MM.1S (cell line): Measurements from ENCODE around the gene TSSC4.
A peak's percentile ranks its signal among the peaks of the same experiment; 100 is the strongest.

Experiments used
- DNase-seq: peaks from one replicate; pipeline ENCODE4 v3.0.0-alpha.2; 2015
- H2AFZ ChIP-seq: fragments of 300-600 bp; sonication (generic); 2 replicates; pipeline ENCODE4 v1.6.0; 2016; ENCODE audit warnings: antibody characterized with exemption, low read length
- H3F3A ChIP-seq: fragments of 300-600 bp; sonication (generic); 2 replicates; pipeline ENCODE4 v1.6.1; 2016; ENCODE audit warnings: mild to moderate bottlenecking, antibody characterized with exemption, low read length, moderate library complexity, mixed read lengths; ENCODE audit not compliant: insufficient read depth
- H3K27ac ChIP-seq: fragments of 300-600 bp; sonication (generic); 2 replicates; pipeline ENCODE4 v1.5.1; 2016; ENCODE audit warnings: mild to moderate bottlenecking, low read length
- H3K27me3 ChIP-seq: fragments of 300-600 bp; sonication (generic); replicated peaks from 2 replicates; pipeline ENCODE4 v1.6.0; 2016; ENCODE audit warnings: low read length; ENCODE audit not compliant: insufficient read depth
- H3K36me3 ChIP-seq: fragments of 300-600 bp; sonication (generic); replicated peaks from 2 replicates; pipeline ENCODE4 v1.6.1; 2016; ENCODE audit warnings: mild to moderate bottlenecking, low read length, mixed read lengths; ENCODE audit not compliant: insufficient read depth
- H3K4me1 ChIP-seq: fragments of 300-600 bp; sonication (generic); 2 replicates; pipeline ENCODE4 v1.6.1; 2016; ENCODE audit warnings: low read length, mixed read lengths
- H3K4me2 ChIP-seq: fragments of 300-600 bp; sonication (generic); 2 replicates; pipeline ENCODE4 v1.6.0; 2016; ENCODE audit warnings: low read depth, low read length
- H3K4me3 ChIP-seq: fragments of 300-600 bp; sonication (generic); 2 replicates; pipeline ENCODE4 v1.5.1; 2016; ENCODE audit warnings: low read length, mixed read lengths
- H3K79me2 ChIP-seq: fragments of 300-600 bp; sonication (generic); 2 replicates; pipeline ENCODE4 v1.6.1; 2016; ENCODE audit warnings: mixed run types, low read length, mixed read lengths
- H3K9ac ChIP-seq: fragments of 300-600 bp; sonication (generic); 2 replicates; pipeline ENCODE4 v1.6.1; 2016; ENCODE audit warnings: low read length, mixed read lengths
- H3K9me2 ChIP-seq: fragments of 300-600 bp; sonication (generic); replicated peaks from 2 replicates; pipeline ENCODE4 v1.6.1; 2016; ENCODE audit warnings: mild to moderate bottlenecking, low read length, mixed read lengths; ENCODE audit not compliant: insufficient read depth
- H3K9me3 ChIP-seq: fragments of 300-600 bp; sonication (generic); replicated peaks from 2 replicates; pipeline ENCODE4 v1.6.1; 2016; ENCODE audit warnings: mild to moderate bottlenecking, low read length, mixed read lengths; ENCODE audit not compliant: insufficient read depth
- H4K20me1 ChIP-seq: fragments of 300-600 bp; sonication (generic); 2 replicates; pipeline ENCODE4 v1.6.1; 2016; ENCODE audit warnings: mild to moderate bottlenecking, low read length, moderate library complexity, mixed read lengths; ENCODE audit not compliant: insufficient read depth
- EZH2 ChIP-seq: fragments of 300-600 bp; sonication (generic); optimal IDR thresholded peaks from 2 replicates; pipeline ENCODE3; 2017; ENCODE audit warnings: low read depth, mild to moderate bottlenecking, antibody characterized with exemption, low read length, mixed read lengths
- EZH2phosphoT487 ChIP-seq: fragments of 300-600 bp; sonication (generic); IDR thresholded peaks from 2 replicates; pipeline ENCODE4 v1.6.1; 2018; ENCODE audit warnings: antibody characterized with exemption, low read length
- TF ChIP-seq, protein P1 (sequence below): fragments of 300-600 bp; sonication (generic); IDR thresholded peaks from 2 replicates; pipeline ENCODE4 v1.5.1; 2016; ENCODE audit warnings: antibody characterized with exemption, low read length, mixed read lengths

The TSSC4 gene

DNA sequence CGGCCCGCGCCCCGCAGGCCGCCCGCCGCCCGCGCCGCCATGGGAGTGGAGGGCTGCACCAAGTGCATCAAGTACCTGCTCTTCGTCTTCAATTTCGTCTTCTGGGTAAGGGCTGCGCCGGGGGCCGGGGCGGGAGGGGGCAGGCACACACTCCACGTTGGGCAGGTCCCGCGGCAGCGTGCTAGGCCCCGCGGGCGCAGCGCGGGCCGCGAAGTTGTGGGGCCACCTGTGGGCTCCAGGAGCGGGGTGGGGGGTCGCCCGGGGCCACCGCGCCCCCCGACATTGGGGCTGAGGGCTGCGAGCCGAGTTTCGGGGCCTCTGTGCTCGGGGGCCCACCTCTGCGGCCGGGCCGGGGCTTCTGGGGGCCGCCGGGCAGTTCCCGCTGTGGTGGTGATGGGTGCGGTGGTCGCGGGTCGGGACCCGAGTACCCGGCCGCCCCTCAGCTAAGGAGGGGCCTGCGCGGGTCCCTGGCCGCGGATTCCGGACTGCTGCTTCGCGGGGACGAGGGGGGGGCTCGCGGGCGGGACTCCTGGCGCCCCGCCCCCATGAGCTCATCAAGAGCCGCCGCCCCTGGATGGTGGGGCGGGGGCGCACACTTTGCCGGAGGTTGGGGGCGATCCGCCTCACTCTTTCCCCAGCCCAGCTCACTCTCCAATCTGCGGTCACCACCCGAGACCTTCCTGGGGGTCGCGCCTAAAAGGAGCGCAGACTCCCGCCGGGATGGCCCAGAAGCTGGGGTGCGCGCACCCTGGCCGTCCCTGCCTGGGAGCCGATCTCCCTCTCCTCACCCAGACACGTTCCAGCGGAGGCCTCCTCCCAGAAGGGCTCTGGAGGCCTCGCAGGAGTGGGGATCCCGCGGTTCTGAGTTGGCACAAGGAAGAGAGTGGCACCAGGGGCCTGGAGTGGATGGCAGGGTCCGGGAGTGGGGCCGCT, 22.8 kb upstream of the TSSC4 start:
- DNase-seq = no peak
- no peak overlapping the region for H2AFZ ChIP-seq
- TF ChIP-seq EZH2 (peak; percentile 78), EZH2phosphoT487 (no peak)
- H3K27ac ChIP-seq = no peak overlapping the region
- H3K9me3 ChIP-seq = no peaks in the 10 kb centered on the region
- peaks cover 86% of the 10 kb centered on the region for H3K27me3 ChIP-seq
- H3K4me2 ChIP-seq = no peak overlapping the region
- no peaks in the 10 kb centered on the region for H3K36me3 ChIP-seq
- no peak overlapping the region for H3K4me3 ChIP-seq
- no peaks in the 10 kb centered on the region for H3K9me2 ChIP-seq
- H3K4me1 ChIP-seq = no peaks in the 10 kb centered on the region; the same call in 1 of the 2 replicates
- H3K79me2 ChIP-seq = no peaks in the 10 kb centered on the region
- H3K9ac ChIP-seq = no peak overlapping the region
- H4K20me1 ChIP-seq = no peaks in the 10 kb centered on the region
- no peaks in the 10 kb centered on the region for H3F3A ChIP-seq

DNA sequence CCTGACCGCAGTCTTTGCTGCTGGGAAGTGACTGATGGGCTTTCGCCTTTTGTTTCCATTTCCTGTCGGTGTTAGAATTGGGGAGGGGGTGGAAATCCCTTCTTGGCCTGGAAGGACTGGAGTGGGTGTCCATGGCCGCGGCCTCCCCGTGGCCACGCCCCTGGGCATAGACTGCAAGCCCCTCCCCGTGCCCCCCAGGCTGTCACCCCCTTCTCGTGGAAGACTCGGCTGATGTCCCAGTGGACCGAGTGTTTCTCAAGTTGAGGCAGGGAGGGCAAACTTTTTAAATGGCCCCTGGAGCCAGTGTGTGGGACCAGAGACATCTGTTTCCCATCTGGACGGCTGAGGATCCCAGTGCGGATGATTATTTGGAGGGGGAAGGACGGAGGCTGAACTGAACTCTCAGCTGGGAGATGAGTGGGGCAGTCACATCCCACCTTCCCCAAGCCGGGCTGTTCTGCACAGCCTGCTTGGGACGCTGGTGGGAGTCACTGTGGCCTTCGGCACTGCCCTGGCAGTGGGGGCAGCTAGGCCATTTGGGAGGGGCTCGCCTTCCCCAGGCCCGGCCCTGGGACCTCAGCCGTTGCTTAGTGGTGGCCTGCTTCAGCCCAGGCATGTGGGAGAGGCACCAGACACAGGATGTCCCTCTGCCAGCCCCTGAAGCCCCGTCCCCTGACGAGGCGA, 21.9 kb upstream of the TSSC4 start:
- H3K9ac ChIP-seq = no peak overlapping the region
- no peaks in the 10 kb centered on the region for H3K36me3 ChIP-seq
- H4K20me1 ChIP-seq = no peaks in the 10 kb centered on the region
- TF ChIP-seq EZH2phosphoT487 = no peak
- TF ChIP-seq, protein P1, sequence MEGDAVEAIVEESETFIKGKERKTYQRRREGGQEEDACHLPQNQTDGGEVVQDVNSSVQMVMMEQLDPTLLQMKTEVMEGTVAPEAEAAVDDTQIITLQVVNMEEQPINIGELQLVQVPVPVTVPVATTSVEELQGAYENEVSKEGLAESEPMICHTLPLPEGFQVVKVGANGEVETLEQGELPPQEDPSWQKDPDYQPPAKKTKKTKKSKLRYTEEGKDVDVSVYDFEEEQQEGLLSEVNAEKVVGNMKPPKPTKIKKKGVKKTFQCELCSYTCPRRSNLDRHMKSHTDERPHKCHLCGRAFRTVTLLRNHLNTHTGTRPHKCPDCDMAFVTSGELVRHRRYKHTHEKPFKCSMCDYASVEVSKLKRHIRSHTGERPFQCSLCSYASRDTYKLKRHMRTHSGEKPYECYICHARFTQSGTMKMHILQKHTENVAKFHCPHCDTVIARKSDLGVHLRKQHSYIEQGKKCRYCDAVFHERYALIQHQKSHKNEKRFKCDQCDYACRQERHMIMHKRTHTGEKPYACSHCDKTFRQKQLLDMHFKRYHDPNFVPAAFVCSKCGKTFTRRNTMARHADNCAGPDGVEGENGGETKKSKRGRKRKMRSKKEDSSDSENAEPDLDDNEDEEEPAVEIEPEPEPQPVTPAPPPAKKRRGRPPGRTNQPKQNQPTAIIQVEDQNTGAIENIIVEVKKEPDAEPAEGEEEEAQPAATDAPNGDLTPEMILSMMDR = no peak
- TF ChIP-seq EZH2 = no peak
- H3K9me3 ChIP-seq = no peaks in the 10 kb centered on the region
- no peak overlapping the region for H3K4me3 ChIP-seq
- no peak overlapping the region for H2AFZ ChIP-seq
- no peaks in the 10 kb centered on the region for H3F3A ChIP-seq
- H3K79me2 ChIP-seq = no peaks in the 10 kb centered on the region
- no peak overlapping the region for H3K27ac ChIP-seq
- H3K9me2 ChIP-seq = no peaks in the 10 kb centered on the region
- no peak overlapping the region for H3K4me2 ChIP-seq
- DNase-seq = no peak
- no peaks in the 10 kb centered on the region; the same call in 1 of the 2 replicates for H3K4me1 ChIP-seq
- peaks cover 84% of the 10 kb centered on the region for H3K27me3 ChIP-seq

DNA sequence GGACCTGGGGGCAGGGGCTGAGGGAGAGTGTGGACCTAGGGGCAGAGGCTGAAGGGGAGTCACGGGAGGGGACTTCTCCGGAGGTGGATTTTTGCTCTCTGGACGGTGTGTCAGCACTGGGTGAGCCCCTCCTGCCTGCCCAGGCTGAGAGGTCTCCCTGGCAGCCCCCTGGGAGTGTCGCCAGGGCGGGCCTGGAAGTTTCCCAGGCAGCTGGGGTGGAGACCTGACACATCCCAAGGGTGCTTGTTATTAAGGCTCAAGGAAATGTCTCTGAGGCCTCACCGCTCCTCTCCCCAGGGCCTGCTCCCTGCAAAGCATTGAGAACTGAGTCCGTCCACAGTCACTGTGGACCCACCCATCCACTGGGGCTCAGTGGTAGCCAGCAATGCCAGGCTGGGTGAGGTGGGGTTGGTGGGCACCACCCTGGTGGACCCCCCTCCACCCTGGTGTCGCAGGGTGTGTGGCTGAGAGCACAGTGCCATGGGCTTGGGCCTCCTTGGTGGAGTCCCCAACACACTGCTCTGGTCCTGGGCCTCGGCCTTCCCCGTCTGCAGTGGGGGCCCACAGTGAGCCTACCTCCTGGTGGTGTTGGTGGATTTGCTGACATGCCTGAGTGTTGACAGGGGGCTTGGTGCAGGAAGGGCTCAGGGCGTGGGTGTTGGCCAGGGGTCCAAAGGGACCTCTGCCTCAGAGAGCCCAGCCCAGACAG, 20.9 kb upstream of the TSSC4 start:
- no peaks in the 10 kb centered on the region for H3K79me2 ChIP-seq
- H3K27me3 ChIP-seq = peaks cover 76% of the 10 kb centered on the region
- H4K20me1 ChIP-seq = no peaks in the 10 kb centered on the region
- no peak overlapping the region for H3K27ac ChIP-seq
- H3K36me3 ChIP-seq = no peaks in the 10 kb centered on the region
- TF ChIP-seq EZH2phosphoT487 (no peak), EZH2 (no peak)
- TF ChIP-seq, protein P1 = no peak
- H3K4me3 ChIP-seq = no peak overlapping the region
- H3F3A ChIP-seq = no peaks in the 10 kb centered on the region; the same call in 1 of the 2 replicates
- no peaks in the 10 kb centered on the region for H3K9me3 ChIP-seq
- no peaks in the 10 kb centered on the region; the same call in 1 of the 2 replicates for H3K4me1 ChIP-seq
- H2AFZ ChIP-seq = no peak overlapping the region
- DNase-seq = no peak
- H3K9me2 ChIP-seq = no peaks in the 10 kb centered on the region
- H3K9ac ChIP-seq = no peak overlapping the region
- no peak overlapping the region for H3K4me2 ChIP-seq
